BE2C (cell line): ENCODE data around the gene CHKB.
"Not testable (repeated sequence)": the region's sequence is repeated elsewhere in the genome, so short reads cannot be mapped to it uniquely, and the experiment has no call there.

Source experiments
- DNase-seq: peaks from one replicate; pipeline ENCODE4 v3.0.0-alpha.2; 2020
- H3K27me3 ChIP-seq: fragments of 250-450 bp; sonication (Bioruptor Pico); 2 replicates; pipeline ENCODE4 v1.5.1; 2020; ENCODE audit warnings: mild to moderate bottlenecking
- H3K36me3 ChIP-seq: fragments of 250-450 bp; sonication (Bioruptor Pico); 2 replicates; pipeline ENCODE4 v1.5.1; 2020; ENCODE audit warnings: mild to moderate bottlenecking
- H3K4me1 ChIP-seq: fragments of 250-450 bp; sonication (Bioruptor Pico); 2 replicates; pipeline ENCODE4 v1.5.1; 2020
- H3K4me3 ChIP-seq: 2 replicates; pipeline ENCODE4 v1.5.1; 2011; ENCODE audit warnings: low read depth, low read length
- H3K9me3 ChIP-seq: fragments of 250-450 bp; sonication (Bioruptor Pico); 2 replicates; pipeline ENCODE4 v1.5.1; 2020
- CTCF ChIP-seq: IDR thresholded peaks from 2 replicates; pipeline ENCODE4 v1.5.1; 2012; ENCODE audit warnings: mild to moderate bottlenecking, low read depth, low read length

Gene CHKB

GRCh38 chr22:50544746-50545253, 37.8 kb downstream of the CHKB start:
- DNase-seq: no peak
- Histone ChIP-seq H3K9me3 (no peaks in the 10 kb centered on the region), H3K27me3 (no peaks in the 10 kb centered on the region), H3K4me3 (no peak overlapping the region), H3K36me3 (no peaks in the 10 kb centered on the region), H3K4me1 (no peaks in the 10 kb centered on the region)
- TF ChIP-seq CTCF: no peak

- Histone ChIP-seq H3K4me3 (peak overlapping the region; percentile 25; the same call in 1 of the 2 replicates), H3K9me3 (no peaks in the 10 kb centered on the region), H3K27me3 (no peaks in the 10 kb centered on the region), H3K36me3 (no peaks in the 10 kb centered on the region), H3K4me1 (no peaks in the 10 kb centered on the region)
- peak; percentile 65 for TF ChIP-seq CTCF
- DNase-seq: peak; percentile 90
Measured at GRCh38 chr22:50544078-50544745, 38.4 kb downstream of the CHKB start.

- Histone ChIP-seq H3K36me3 (no peaks in the 10 kb centered on the region), H3K27me3 (no peaks in the 10 kb centered on the region), H3K4me3 (no peak overlapping the region), H3K4me1 (no peaks in the 10 kb centered on the region), H3K9me3 (no peaks in the 10 kb centered on the region)
- DNase-seq: no peak
- TF ChIP-seq CTCF: no peak
Measured at GRCh38 chr22:50542416-50542927, 40.2 kb downstream of the CHKB start.

- not testable (repeated sequence) for H3K27me3 ChIP-seq, H3K36me3 ChIP-seq, H3K9me3 ChIP-seq, H3K4me1 ChIP-seq, DNase-seq, H3K4me3 ChIP-seq
Measured at GRCh38 chr22:50541667-50542026, 41.0 kb downstream of the CHKB start.

- H3K4me1 ChIP-seq: no peaks in the 10 kb centered on the region
- no peaks in the 10 kb centered on the region for H3K27me3 ChIP-seq
- H3K4me3 ChIP-seq: no peak overlapping the region
- no peak for TF ChIP-seq CTCF
- H3K36me3 ChIP-seq: no peaks in the 10 kb centered on the region
- H3K9me3 ChIP-seq: no peaks in the 10 kb centered on the region
- DNase-seq: no peak
Measured at GRCh38 chr22:50540381-50540780, 42.3 kb downstream of the CHKB start.

GRCh38 chr22:50537765-50538164, 44.9 kb downstream of the CHKB start:
- TF ChIP-seq CTCF: no peak
- no peak for DNase-seq
- H3K27me3 ChIP-seq: peaks cover 10% of the 10 kb centered on the region
- no peaks in the 10 kb centered on the region for H3K4me1 ChIP-seq
- H3K9me3 ChIP-seq: no peaks in the 10 kb centered on the region
- no peaks in the 10 kb centered on the region for H3K36me3 ChIP-seq
- no peak overlapping the region for H3K4me3 ChIP-seq
